Endothelial cell of umbilical vein (primary cell): Measurements from ENCODE around the gene ANGPTL2.

ENCODE experiments used
- EZH2 ChIP-seq: IDR thresholded peaks from 2 replicates; pipeline ENCODE4 v1.6.1; 2012; ENCODE audit warnings: borderline replicate concordance, low read depth, mild to moderate bottlenecking, moderate library complexity, low read length, inconsistent platforms; ENCODE audit not compliant: severe bottlenecking
- GATA2 ChIP-seq: IDR thresholded peaks from 2 replicates; pipeline ENCODE4 v1.7.0; 2011; ENCODE audit warnings: low read depth, mild to moderate bottlenecking, moderate library complexity, mixed read lengths, low read length; ENCODE audit not compliant: insufficient read length, insufficient read depth
- JUN ChIP-seq: IDR thresholded peaks from 2 replicates; pipeline ENCODE4 v1.6.1; 2011; ENCODE audit warnings: borderline replicate concordance, low read depth; ENCODE audit not compliant: insufficient read length, insufficient read depth
- MYC ChIP-seq: IDR thresholded peaks from one replicate; pipeline ENCODE4 v1.6.1; 2011; ENCODE audit warnings: mild to moderate bottlenecking, low read depth, low read length
- POLR2A ChIP-seq: IDR thresholded peaks from 2 replicates; pipeline ENCODE4 v1.6.1; 2012; ENCODE audit warnings: low read depth, mild to moderate bottlenecking, control low read depth, low read length
- POLR2AphosphoS5 ChIP-seq: IDR thresholded peaks from 2 replicates; pipeline ENCODE4 v1.6.1; 2012; ENCODE audit warnings: low read depth, mild to moderate bottlenecking, control low read depth, low read length, moderate library complexity; ENCODE audit not compliant: insufficient read depth
- TF ChIP-seq, protein P1 (sequence below), 2 donors: IDR thresholded peaks; 1 replicate in 1 of 2; 2 replicates in 1 of 2; pipeline ENCODE4 v1.5.1; 2011; ENCODE audit warnings: low read length in 2 of 2, mild to moderate bottlenecking in 2 of 2, moderate library complexity in 2 of 2, control low read depth in 1 of 2, inconsistent platforms in 1 of 2, low read depth in 1 of 2; ENCODE audit not compliant: insufficient read depth in 1 of 2; ENCODE audit errors: extremely low read depth in 1 of 2
- TF ChIP-seq, protein P2 (sequence below): IDR thresholded peaks from 2 replicates; pipeline ENCODE4 v1.6.1; 2011; ENCODE audit not compliant: insufficient read depth, insufficient read length

DNA sequence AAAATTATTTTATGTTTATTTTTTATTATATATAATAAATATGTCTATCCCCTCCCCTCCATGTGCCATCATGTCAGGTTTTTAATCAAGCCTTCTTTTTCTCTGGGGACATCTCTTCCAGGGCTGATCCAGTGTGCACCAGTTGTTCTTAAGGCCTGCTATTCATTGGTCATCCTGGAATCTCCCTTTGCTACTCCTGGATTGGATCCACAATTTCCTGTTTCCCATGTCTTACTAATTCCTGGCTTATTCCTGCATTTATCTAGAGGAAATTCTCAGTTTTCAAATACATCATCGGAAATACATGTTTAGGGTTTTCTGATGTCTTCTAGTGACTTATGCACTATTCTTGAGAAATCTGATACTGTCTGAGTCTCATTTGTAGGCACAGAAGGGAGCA, 56.8 kb downstream of the ANGPTL2 start:
- TF ChIP-seq, protein P1, sequence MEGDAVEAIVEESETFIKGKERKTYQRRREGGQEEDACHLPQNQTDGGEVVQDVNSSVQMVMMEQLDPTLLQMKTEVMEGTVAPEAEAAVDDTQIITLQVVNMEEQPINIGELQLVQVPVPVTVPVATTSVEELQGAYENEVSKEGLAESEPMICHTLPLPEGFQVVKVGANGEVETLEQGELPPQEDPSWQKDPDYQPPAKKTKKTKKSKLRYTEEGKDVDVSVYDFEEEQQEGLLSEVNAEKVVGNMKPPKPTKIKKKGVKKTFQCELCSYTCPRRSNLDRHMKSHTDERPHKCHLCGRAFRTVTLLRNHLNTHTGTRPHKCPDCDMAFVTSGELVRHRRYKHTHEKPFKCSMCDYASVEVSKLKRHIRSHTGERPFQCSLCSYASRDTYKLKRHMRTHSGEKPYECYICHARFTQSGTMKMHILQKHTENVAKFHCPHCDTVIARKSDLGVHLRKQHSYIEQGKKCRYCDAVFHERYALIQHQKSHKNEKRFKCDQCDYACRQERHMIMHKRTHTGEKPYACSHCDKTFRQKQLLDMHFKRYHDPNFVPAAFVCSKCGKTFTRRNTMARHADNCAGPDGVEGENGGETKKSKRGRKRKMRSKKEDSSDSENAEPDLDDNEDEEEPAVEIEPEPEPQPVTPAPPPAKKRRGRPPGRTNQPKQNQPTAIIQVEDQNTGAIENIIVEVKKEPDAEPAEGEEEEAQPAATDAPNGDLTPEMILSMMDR (IDR thresholded peaks at IDR 0.05; ENCODE audit: extremely low read depth in 1 of 2, insufficient read depth in 1 of 2, low read depth in 1 of 2, low read length in 2 of 2) = no peak
- TF ChIP-seq POLR2AphosphoS5 = no peak
- no peak for TF ChIP-seq EZH2
- TF ChIP-seq POLR2A = no peak
- TF ChIP-seq, protein P2, sequence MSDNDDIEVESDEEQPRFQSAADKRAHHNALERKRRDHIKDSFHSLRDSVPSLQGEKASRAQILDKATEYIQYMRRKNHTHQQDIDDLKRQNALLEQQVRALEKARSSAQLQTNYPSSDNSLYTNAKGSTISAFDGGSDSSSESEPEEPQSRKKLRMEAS = no peak
- TF ChIP-seq GATA2 = peak; percentile 36
- no peak for TF ChIP-seq MYC
- no peak for TF ChIP-seq JUN
